Upper lobe of left lung (tissue), 4 donors: ENCODE results near the gene HACL1.

ENCODE experiments used
- EP300 ChIP-seq, 4 donors: sonication (generic); formaldehyde crosslinking; IDR thresholded peaks; one replicate each; pipeline ENCODE4 v1.5.1; 2017; ENCODE audit warnings: antibody characterized with exemption in 4 of 4, control low read depth in 2 of 4
- POLR2A ChIP-seq, 4 donors: fragments of 450-650 bp; IDR thresholded peaks; one replicate each; pipeline ENCODE4 v1.5.1; 2016 to 2017; ENCODE audit warnings: antibody characterized with exemption in 4 of 4, mild to moderate bottlenecking in 2 of 4
- POLR2AphosphoS5 ChIP-seq, 2 donors: sonication (generic); formaldehyde crosslinking; IDR thresholded peaks; one replicate each; pipeline ENCODE4 v1.5.1; 2017; ENCODE audit warnings: antibody characterized with exemption in 2 of 2
- TF ChIP-seq, protein P1 (sequence below), 6 experiments: fragments of 450-650 bp in 4 of 6; fragments of 200-600 bp in 2 of 6; sonication (generic) in 2 of 6; IDR thresholded peaks; one replicate each; pipeline ENCODE4 v1.5.1; 2016 to 2019; ENCODE audit warnings: antibody characterized with exemption in 6 of 6

DNA sequence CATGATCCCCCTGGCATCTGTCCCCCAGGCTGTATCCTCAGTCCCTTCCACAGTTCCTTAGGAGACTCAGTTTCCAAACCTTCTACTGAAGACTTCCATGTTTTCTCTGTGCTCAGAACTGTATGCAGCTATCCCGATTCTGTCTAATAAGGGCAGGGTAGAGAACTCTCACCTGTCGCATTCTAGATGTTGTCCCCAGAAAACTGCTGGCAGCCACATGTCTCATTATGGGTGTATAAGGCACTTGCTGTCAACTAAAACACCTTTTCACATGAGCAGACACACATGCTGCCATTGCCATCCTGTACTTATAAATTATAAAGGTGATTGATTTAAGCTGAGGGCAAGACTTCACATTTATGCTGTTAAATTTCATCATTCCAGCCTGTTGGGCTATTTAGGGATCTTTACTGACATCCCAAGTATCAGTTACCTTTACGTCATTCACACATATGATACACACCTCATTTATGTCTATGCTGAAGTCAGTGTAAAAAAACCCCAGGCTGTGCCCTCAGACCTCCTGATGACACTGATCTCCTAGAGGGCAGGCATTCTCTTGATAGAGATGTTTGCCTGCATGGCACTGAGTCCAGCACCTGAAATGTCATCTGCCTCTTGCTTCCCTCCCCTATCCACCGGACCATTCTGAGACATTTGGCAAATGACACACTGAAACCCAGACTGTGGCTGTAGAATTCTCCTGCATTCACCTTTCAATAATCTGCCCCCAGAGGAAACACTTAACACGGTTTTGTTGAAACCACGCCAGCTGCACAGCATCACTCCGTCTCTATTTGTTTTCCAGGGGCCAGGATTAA is 36.0 kb upstream of the HACL1 start:
- TF ChIP-seq EP300 (IDR thresholded peaks at IDR 0.05) = no peak
- TF ChIP-seq POLR2AphosphoS5 (IDR thresholded peaks at IDR 0.05) = no peak
- TF ChIP-seq, protein P1, sequence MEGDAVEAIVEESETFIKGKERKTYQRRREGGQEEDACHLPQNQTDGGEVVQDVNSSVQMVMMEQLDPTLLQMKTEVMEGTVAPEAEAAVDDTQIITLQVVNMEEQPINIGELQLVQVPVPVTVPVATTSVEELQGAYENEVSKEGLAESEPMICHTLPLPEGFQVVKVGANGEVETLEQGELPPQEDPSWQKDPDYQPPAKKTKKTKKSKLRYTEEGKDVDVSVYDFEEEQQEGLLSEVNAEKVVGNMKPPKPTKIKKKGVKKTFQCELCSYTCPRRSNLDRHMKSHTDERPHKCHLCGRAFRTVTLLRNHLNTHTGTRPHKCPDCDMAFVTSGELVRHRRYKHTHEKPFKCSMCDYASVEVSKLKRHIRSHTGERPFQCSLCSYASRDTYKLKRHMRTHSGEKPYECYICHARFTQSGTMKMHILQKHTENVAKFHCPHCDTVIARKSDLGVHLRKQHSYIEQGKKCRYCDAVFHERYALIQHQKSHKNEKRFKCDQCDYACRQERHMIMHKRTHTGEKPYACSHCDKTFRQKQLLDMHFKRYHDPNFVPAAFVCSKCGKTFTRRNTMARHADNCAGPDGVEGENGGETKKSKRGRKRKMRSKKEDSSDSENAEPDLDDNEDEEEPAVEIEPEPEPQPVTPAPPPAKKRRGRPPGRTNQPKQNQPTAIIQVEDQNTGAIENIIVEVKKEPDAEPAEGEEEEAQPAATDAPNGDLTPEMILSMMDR (IDR thresholded peaks at IDR 0.05) = no peak
- TF ChIP-seq POLR2A (IDR thresholded peaks at IDR 0.05) = no peak
